HuH-7.5 (cell line): ENCODE measurements around the gene DLX6.

ENCODE experiments used
- DNase-seq: peaks from one replicate; pipeline ENCODE4 v3.0.0; 2011; ENCODE audit warnings: low spot score

The DLX6 gene

DNA sequence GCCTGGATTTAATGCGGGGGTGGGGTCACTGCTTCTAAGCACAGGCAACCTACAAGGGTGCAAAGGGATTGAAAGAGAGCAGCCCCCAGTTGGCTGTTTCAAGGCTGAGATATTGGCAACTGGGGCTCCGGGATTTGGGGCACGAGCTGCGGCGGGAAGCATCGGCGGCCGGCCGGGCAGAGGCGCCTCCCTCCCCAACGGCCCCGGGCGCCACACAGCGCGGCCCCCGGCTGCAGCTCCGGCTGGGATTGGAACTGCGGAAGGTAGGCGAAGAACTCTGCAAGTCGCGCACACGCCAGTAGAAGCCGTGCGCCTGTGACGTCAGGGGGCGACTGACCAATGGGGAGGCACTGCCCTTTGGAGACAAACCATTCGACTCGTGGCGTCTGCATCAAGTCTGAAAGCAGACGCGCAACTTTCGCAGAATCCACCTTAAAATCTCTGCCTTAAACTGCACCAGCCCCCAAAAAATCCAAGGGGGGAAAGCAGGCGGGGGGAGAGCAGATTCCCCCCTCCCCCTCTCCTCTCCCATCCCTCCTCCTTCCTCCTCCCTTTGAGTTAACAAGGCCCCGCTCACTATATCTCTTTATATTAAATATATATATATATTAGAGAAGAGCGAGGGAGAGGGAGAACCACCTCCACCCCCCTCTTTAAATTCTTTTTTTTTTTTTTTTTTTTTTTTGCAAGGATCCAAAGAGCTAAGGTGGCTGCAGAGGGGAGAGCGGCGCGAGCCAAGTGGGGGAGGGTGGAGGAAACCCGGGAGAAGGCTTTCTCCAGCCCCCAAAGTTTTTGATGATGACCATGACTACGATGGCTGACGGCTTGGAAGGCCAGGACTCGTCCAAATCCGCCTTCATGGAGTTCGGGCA is at the start of gene DLX6:
Gene DLX6 (plus strand): TSS at position 371 of the 872 bp plus-strand sequence. CDS start 425 bp downstream, at position 796.
- peak; percentile 99 for DNase-seq

DNA sequence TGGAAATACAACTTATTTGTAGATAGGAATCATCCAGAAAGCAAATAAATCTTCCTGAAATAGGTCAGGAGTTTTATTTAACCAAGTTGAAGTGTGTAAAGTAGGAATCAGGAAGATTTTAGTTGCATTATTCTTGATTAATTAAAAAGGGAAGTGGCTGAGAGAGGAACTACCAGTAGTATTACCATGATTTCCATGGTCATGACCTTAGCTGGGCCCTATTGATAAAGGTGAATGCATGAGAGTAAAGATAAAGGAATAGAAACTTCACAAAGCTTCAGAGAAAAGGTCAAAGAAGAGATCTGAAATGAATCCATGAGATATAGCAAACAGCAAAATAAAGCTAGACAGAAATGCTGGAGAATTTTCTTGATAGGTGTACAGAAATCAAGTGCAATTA is 46.2 kb upstream of the DLX6 start:
- DNase-seq = no peak

DNA sequence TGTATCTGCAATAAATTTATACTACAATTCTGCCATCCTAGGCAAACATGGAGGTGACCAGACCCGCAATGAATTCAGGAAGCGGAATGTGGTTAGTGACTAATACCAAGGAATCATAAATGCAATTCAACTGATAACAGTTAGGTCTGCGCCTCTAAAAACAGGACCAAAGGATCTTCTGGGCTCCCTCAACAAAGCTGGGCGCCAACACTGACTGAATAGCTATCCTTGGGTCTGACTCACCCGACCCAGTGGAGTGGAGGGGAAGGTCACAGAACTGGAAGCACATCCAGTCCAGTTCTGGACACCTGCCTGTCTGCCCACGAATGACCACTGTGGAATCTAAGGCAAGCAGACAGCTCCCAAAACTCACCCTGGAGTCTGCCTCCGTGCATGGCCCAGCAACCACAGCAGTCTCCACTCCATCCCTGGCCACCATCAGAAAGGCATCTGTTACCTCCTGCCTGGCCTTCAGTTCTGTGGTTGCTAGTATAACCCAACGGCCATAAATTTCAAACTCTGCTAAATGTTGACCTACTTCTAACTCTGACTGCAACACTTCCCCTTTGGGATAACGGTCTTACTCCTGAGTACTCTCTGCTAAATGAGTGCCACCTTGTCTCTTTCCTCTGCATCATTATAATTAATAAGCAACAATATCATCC is 43.0 kb upstream of the DLX6 start:
- no peak for DNase-seq

DNA sequence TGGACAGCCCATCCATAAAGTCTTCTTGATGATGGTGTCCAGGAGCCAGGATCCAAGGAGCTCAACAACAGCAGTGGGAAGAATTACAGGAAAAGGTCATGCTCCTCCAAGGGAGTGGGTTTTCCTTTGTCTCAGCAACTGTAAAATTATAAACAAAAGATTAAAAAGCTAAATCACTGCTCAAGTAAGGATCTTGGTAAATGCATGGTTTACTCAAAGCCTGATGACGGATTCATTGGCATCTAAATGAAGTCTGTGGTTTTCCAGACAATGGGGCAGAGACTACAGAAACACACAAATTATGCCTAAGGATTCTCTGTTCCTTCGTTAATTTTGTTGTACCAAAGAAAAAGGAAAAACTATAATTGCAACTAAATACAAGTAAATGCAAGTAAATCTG is 36.4 kb upstream of the DLX6 start:
- no peak for DNase-seq

DNA sequence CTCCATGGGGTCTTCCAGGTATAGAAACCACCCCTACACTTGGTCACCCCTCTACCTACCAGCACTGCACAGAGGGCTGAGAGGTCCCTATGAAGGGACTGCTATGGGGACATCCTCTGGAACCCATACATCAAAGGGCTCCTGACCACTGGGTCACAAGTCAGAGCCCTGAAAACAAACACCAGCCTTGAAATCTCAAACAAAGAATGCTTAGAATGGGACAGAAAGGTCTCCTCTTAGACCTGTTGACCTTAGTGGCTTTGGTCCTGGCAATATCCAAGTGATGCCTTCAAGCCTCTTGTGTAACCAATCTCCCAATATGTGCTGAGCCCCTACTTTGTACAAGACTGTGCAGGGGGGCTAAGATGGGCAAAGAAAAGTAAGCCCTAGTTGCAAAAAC is 34.6 kb upstream of the DLX6 start:
- no peak for DNase-seq

DNA sequence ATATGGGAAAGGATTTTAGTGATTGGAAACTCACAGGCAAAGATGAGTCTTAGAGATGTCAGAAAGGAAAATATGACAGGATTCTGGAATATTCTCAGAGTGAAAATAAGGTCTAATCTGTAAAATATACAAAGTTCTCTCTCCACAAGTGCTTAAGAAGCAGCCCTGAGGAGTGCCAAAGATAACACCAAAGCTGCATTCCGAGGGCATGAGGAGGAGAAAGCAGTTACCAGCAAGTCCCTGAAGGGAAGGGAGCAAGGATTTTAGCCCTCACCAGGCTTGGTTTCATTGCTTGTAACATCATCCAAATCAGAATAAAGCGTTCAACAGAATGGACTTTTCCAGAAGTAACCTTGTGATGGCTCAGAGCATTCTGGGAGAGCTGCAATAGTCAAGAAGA is 31.4 kb upstream of the DLX6 start:
- DNase-seq = no peak

DNA sequence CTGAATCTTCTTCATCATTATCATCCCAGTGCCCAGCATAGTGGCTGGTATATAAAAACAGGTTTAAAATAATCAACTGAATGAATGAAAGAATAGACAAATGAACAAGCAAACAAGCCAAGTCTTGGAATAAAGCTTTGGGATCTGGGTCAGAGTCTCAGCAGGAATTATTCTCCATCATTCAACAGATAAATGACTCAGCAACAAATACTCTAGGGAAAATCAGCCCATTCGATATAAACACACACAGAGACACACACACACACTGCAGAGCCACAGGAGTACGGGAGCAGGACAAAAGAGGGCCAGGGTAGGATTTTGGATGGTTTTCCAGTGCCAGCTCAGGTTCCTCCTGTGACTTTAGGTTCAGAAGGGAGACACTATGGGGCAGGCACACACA is 29.2 kb upstream of the DLX6 start:
- DNase-seq = no peak

DNA sequence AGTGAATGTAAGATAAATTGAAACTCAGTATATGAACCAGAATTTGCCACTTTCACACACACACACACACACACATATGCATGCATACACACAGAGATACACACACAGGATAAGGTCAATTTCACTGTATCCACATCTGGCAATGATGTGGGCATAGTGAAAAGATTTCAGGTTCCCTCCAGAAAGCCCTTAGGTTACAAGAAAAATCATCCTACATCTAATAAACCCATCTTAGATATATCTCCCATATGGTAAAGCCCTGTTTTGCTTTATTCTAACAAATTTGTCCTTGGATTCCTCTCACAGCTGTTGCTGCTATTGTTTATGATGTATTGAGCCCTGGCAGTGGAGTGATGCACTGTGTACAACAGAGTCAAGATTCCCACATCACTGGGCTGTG is 27.9 kb upstream of the DLX6 start:
- no peak for DNase-seq

DNA sequence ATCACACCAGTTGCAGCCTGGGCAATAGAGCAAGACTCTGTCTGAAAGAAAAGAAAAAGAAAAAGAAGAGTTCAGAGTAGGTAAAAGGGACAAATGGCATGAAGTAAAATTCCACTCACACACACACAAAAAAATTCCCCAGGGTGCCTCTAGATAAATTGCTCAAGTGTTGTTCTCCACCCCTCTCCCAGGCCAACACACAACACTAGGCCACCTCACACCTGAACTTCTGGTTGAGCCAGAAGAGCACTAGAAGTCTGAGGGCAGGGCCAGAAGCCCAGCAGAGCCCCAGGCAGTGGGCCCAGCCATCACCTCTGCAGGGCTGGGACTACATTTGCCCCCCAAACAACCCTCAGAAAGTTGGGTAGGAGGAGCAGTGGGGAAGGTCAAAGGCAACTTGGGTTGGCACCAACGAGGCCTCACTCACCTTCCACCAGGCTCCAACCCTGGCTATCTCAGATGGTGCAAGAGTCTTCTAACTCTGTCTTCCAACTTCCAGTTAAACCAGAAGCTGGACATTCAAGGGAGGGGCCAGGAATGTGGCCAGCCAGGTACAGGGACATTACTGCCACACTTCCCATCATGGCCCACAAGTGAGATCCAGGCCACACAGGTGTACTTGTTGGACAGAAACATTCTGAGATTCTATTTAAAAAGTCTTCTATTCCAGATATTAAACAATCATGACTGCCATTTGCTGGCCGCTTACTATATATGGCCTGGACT is 25.6 kb upstream of the DLX6 start:
- DNase-seq = no peak

DNA sequence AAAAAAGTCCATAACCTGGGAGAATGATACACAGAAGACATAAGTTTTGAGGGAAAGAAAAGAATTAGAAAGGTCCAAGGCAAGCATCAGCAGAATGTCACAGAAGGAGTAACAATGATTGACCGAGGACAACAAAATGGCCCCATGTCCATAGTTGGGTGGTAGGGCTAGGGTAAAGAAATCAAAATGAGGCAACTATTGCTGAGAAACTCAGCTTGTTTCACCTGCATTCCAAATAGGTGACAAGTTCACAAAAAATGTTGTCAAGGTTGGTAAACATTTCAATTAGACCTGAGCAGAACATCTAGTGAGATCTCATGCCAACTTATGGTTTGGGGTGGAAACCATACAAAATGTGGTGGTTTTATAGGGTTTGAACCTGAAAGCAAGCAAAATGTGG is 22.8 kb upstream of the DLX6 start:
- no peak for DNase-seq

DNA sequence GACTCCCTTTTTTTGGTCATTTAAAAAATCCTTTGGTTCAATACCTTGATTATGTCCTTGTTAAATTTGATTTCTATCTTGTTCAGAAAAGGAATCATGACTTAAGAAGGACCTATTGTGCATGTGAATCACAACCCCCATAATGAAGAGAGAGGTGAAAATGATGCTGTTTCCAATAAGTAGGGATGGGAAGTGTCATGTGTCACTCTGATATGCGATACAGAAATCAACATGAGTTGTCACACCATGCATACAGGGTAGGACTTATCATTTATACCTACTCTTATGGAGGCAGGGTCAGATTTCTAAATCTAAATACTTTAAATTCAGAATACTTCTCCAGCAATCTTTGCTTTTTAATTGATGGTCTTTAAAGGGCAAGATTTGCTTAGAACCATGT is 19.4 kb upstream of the DLX6 start:
- no peak for DNase-seq

DNA sequence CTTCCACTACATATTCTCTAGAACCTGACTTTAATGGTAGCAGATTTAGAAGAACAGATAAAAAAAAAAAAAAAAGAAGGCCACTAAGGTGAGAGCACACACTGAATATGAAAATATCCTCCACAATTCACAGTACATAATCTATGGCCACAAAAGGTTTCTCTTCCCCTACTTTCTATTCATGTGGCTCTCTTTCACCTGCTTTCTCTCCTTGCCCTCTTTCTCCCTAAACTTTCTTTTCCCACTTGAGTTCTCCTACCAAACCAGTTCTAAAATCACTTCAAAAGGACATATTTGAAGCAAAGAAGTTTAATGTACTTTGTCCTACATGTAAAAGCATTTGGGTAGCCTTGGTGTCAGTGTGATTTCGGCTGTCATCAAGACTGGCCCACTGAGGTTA is 18.5 kb upstream of the DLX6 start:
- no peak for DNase-seq

DNA sequence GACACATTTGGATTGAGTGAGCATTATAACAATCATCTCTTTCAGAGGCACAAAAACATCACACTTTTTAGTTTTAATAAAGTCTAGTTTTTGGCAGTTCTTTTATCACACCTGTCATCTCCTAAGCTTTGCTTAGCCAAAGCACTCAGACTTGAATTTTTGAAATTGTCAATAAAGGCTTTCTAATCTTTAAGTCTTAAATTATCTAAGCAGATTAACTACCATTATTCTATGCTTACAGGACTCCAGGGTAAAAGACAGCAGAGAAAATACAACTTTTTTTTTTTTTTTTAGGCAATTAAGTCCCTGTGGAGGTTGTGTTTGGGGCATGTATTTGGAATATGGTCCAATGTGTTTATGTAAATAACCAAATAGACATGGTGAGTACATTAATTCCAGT is 17.6 kb upstream of the DLX6 start:
- DNase-seq = no peak

DNA sequence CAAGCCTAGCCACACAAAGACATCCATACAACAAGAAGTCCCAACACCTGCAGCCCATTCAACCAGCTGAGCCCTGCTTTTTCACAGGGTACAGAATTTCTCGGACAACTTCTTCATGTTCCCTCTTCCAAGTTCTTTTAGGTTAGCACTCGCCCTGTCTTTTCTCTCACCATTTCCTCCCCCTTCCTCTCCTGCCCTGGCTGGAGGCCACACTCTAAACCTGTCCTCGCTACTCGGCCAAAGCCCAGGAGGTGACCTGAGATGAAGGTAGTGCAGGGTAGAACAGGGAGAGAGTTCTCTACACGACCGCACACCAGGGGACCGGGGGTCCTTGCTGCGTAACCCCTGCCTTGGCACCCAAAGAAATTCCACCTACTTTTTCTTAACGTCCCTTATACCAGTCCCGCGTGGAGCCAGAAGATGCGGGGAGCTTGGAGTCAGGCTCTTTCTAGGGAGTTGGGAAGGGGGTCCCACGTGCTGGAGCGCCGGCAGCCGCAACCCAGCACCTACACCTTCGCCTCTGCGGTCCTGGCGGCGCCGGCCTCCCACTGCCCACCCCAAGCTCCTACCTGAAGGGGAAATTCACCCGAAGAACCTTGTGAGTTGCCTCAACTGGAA is 16.0 kb upstream of the DLX6 start:
- no peak for DNase-seq

DNA sequence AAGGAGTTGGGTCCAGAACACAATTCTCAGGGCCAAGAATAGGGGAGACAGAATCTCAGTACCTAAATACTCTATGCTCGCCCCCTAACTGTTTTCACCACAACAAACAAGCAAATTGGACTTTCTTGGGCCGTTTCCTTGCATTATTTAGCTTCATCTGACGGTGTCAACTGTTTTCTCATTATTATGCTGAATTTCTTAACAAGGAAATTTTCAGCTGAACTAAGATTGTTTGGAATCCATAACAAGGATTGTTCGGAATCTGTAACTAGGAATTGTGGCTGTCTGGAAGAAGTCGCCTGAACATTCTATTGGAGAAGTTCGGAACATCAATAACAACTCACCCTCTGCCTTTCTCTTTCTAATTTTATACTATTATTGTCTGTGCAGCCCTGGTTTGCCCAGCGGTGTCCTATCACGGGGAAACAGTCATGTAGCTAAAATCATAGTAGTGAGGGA is 15.5 kb upstream of the DLX6 start:
- no peak for DNase-seq

DNA sequence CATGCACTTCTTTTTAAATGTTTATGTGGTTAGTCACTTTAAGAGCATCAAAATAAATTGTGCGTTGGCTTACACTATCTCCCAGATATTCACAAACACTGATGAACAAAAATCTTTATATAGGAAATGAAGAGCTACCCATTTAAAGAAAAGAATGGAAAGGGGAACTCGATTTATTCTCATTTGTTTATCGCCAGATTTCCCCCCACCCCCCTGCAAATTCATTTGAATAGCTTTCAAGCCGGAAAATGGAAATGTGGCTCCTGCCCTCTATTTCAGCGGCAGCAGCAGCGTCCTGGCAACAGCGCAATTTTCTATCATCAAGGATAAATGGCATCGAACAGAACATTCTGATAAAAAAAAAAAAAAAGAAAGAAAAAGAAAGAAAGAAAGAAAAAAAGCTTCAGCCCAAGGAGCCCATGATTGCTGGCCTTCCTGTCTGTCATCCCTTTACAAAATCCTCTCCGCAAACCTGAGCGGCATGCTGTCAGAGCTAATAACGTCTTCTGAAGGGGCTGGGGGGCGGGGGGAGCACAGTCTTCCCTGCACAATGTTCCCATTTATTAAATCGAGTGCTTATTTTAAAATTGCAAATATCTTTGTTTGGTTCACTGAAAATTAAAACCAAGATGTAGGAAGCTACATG is 13.7 kb upstream of the DLX6 start:
- no peak for DNase-seq

DNA sequence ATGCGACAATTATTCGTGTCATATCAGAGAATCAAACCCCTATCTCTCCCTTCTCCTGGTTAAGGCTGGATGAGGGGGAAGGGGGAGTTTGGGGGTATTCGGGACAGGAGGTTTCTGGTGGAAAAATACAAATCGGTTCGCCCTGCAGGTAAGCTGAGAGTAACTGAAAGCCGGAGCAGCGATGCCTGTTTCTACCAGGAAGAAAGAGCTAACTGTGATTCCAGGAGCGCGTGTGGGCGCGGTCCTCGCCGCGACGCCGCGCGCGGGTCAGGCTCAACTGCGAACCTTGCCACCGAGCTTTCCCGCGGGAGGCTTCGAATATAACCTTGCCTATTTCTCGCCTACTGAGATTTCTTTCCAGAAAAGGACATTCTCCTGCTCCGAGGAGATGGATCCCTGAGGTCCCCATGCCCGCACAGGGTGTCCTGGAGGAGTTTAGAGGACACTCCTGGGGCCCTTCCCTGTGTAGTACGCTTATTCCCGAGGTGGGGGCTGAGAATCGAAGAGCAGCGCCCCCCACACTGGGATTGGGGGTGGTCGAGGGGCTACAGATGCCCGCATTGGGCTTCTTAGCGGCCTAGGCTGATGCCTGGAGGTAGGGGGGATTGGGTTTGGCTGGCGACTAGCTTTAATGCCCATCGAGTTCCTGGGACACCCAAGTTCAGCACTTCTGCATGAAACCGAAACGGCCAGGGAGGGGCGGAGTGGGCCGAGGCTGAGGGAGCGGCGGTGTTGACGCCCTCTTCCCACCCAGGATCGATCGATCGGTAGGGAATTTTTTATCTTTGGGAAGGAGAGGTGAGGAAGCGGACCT is 13.0 kb upstream of the DLX6 start:
- DNase-seq = no peak

DNA sequence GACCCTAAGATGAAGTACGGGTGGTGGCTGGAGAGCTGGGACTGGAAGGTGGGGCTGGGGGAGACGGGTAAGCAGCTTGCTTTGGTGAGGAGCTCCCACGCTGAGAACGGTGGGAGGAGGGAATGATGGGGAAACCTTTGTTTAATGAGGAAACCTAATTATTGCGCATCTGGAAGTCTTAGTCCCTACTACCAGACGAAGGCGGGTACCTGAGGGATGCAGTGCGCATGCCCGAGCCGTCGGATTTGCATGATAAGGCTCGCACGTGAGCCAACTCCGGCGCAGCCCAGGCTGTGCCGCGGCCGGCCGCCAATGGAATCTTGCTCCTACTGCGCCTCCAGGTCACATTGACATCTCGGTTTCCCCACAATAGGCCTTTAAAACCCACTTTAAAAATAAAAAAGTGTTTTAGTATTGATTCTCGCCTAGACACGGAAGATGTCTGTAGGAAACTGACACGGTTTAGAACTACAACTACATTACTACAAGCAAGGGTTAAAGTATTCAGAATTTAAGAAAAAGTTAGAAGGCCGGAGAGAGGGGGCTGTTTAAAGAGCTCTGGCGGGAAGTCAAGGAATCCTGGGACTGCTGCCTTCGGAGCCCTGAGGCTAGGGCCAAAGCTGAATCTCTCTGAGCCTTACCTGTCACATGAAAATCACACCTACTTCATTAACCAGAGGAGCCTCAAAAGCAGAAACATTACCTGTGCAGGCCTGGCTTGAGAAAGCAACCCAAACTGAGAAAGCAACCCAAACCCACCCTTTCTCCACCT is 12.1 kb upstream of the DLX6 start:
- DNase-seq = no peak

DNA sequence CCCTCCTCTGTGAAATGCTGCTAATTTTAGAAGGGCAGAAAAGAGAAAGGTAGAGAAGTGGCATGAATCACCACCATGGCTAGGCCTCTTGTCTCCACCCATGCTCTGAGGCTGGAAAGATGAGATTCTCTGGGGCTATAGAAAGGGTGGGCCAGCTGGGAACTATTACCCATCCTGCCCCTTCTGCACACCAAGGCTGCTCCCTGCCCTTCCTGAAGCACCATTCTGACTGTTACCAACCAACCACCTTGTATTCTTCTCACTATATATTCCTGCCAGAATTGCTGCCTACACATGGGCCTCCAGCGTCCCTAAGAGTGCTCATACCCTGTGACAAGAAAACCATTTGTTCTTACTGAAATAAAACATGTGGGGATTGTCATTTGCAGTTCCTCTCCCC is 11.4 kb upstream of the DLX6 start:
- DNase-seq = no peak

DNA sequence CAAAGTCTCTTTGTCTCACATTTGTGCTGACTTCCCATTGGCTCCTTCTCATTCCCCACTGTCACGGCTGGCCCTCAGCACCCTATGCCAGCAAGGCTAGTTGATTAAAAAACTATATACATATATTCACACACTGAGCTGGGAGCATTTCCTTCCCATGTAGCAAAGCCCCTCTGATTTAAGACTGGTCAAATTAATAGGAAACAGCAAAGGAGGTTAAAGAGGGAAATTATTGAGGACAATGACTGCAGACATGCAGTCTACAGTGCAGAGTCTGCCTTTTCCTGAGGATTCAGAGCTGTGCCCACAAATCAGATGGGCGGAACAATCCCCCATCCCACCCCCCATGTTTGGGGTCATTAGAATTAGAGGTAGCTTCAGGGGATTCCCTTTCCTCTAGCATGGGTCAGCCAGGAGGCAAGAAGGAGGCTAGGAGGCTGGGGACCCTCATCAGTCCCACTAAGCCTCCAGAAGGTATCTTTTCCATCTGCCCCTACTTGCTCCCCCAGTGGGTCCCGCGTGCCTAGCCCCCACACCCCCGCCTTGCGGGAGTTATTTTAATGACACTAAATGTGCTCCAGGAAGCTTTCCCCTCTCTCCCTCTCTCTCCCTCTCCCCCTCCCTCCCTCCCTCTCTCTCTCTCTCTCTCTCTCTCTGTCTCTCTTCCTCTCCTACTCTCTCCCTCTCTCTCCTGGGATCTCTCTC is 9.8 kb upstream of the DLX6 start:
- DNase-seq = no peak
